H9 (cell line): ENCODE measurements around the gene DNAAF1. TPM values are rescaled to one million over a fixed set of nuclear protein-coding genes. Genes with fewer than 3 reads are reported as not detected.

Experiments used
- DNase-seq: peaks from one replicate; pipeline ENCODE4 v3.0.0-alpha.2; 2017
- H2AFZ ChIP-seq: one replicate; pipeline ENCODE4 v1.6.1; 2013; ENCODE audit warnings: mild to moderate bottlenecking, low read length, control low read depth, moderate library complexity
- H2AK5ac ChIP-seq: 2 replicates; pipeline ENCODE4 v1.6.1; 2013; ENCODE audit warnings: low read length, control low read depth, mixed read lengths; ENCODE audit not compliant: insufficient read length
- H2BK120ac ChIP-seq: one replicate; pipeline ENCODE4 v1.6.1; 2013; ENCODE audit warnings: low read depth, mild to moderate bottlenecking, low read length, control low read depth, inconsistent platforms; ENCODE audit not compliant: poor library complexity, severe bottlenecking
- H2BK12ac ChIP-seq: 2 replicates; pipeline ENCODE4 v1.6.1; 2013; ENCODE audit warnings: low read length, control low read depth, mixed read lengths, low read depth; ENCODE audit not compliant: insufficient read length
- H2BK15ac ChIP-seq: 2 replicates; pipeline ENCODE4 v1.6.1; 2013; ENCODE audit warnings: low read depth, low read length, control low read depth
- H2BK20ac ChIP-seq: one replicate; pipeline ENCODE4 v1.6.1; 2013; ENCODE audit warnings: low read depth, mild to moderate bottlenecking, low read length, control low read depth, inconsistent platforms; ENCODE audit not compliant: poor library complexity, severe bottlenecking
- H2BK5ac ChIP-seq: 2 replicates; pipeline ENCODE4 v1.6.1; 2013; ENCODE audit warnings: low read length, control low read depth, mixed read lengths; ENCODE audit not compliant: insufficient read length
- H3K14ac ChIP-seq: 2 replicates; pipeline ENCODE4 v1.6.1; 2013; ENCODE audit warnings: low read length, control low read depth; ENCODE audit not compliant: insufficient read depth
- H3K18ac ChIP-seq: 2 replicates; pipeline ENCODE4 v1.6.1; 2013; ENCODE audit warnings: low read depth, mild to moderate bottlenecking, mixed read lengths, low read length, control low read depth; ENCODE audit not compliant: insufficient read length
- H3K23ac ChIP-seq: 2 replicates; pipeline ENCODE4 v1.6.1; 2013; ENCODE audit warnings: low read length, control low read depth, mixed read lengths, low read depth; ENCODE audit not compliant: insufficient read length
- H3K23me2 ChIP-seq: 2 replicates; pipeline ENCODE4 v1.6.1; 2013; ENCODE audit warnings: low read depth, mild to moderate bottlenecking, mixed read lengths, low read length, control low read depth; ENCODE audit not compliant: insufficient read length, poor library complexity, severe bottlenecking
- H3K27ac ChIP-seq: 2 replicates; pipeline ENCODE4 v1.5.1; 2013; ENCODE audit warnings: low read length, control low read depth, mixed read lengths, low read depth; ENCODE audit not compliant: insufficient read length
- H3K27me3 ChIP-seq: 2 replicates; pipeline ENCODE4 v1.6.1; 2013; ENCODE audit warnings: low read length, control low read depth, inconsistent platforms; ENCODE audit not compliant: insufficient read depth
- H3K4ac ChIP-seq: 2 replicates; pipeline ENCODE4 v1.6.1; 2013; ENCODE audit warnings: low read depth, mild to moderate bottlenecking, control low read depth, inconsistent platforms, low read length, moderate library complexity
- H3K4me1 ChIP-seq: 2 replicates; pipeline ENCODE4 v1.6.1; 2013; ENCODE audit warnings: low read length, control low read depth, inconsistent platforms; ENCODE audit not compliant: insufficient read depth
- H3K4me2 ChIP-seq: 2 replicates; pipeline ENCODE4 v1.6.1; 2013; ENCODE audit warnings: low read length, control low read depth, mixed read lengths; ENCODE audit not compliant: insufficient read length, insufficient read depth
- H3K56ac ChIP-seq: 2 replicates; pipeline ENCODE4 v1.6.1; 2013; ENCODE audit warnings: low read depth, mild to moderate bottlenecking, mixed read lengths, low read length, control low read depth; ENCODE audit not compliant: insufficient read length
- H3K79me1 ChIP-seq: 2 replicates; pipeline ENCODE4 v1.6.1; 2013; ENCODE audit warnings: low read depth, mild to moderate bottlenecking, moderate library complexity, low read length, control low read depth, inconsistent platforms; ENCODE audit not compliant: insufficient read depth, poor library complexity, severe bottlenecking
- H3K79me2 ChIP-seq: 2 replicates; pipeline ENCODE4 v1.6.1; 2013; ENCODE audit warnings: low read length, control low read depth, inconsistent platforms; ENCODE audit not compliant: insufficient read depth
- H3K9ac ChIP-seq: 2 replicates; pipeline ENCODE4 v1.6.1; 2013; ENCODE audit warnings: low read length, control low read depth, mixed read lengths; ENCODE audit not compliant: insufficient read length; ENCODE audit errors: extremely low read depth
- H3K9me3 ChIP-seq: one replicate; pipeline ENCODE4 v1.6.1; 2013; ENCODE audit warnings: low read depth, low read length, inconsistent platforms; ENCODE audit not compliant: control insufficient read depth
- H3T11ph ChIP-seq: one replicate; pipeline ENCODE4 v1.6.1; 2013; ENCODE audit warnings: mild to moderate bottlenecking, low read length, control low read depth, inconsistent platforms
- H4K20me1 ChIP-seq: one replicate; pipeline ENCODE4 v1.6.1; 2013; ENCODE audit not compliant: control insufficient read depth, insufficient read length, insufficient read depth
- H4K5ac ChIP-seq: 2 replicates; pipeline ENCODE4 v1.6.1; 2013; ENCODE audit warnings: low read depth, mild to moderate bottlenecking, mixed read lengths, low read length, control low read depth; ENCODE audit not compliant: insufficient read length
- H4K8ac ChIP-seq: replicated peaks from 2 replicates; pipeline ENCODE4 v1.6.1; 2013; ENCODE audit warnings: low read length, control low read depth, mixed read lengths, low read depth; ENCODE audit not compliant: insufficient read length
- H4K91ac ChIP-seq: 2 replicates; pipeline ENCODE4 v1.6.1; 2013; ENCODE audit warnings: low read depth, mild to moderate bottlenecking, moderate library complexity, mixed read lengths, low read length, control low read depth; ENCODE audit not compliant: insufficient read length
- H3K27ac Mint-ChIP-seq, 3 experiments: 2 replicates in 2 of 3; 3 replicates in 1 of 3; pipeline ENCODE4 v1.8.0; 2020 to 2021; ENCODE audit warnings: mixed read lengths in 3 of 3, mild to moderate bottlenecking in 1 of 3, moderate library complexity in 1 of 3
- H3K27me3 Mint-ChIP-seq: 2 replicates; pipeline ENCODE4 v1.8.0; 2021; ENCODE audit warnings: low read depth, mild to moderate bottlenecking, moderate library complexity, mixed read lengths
- H3K36me3 Mint-ChIP-seq, 3 experiments: 2 replicates in 2 of 3; 3 replicates in 1 of 3; pipeline ENCODE4 v1.8.0; 2020 to 2021; ENCODE audit warnings: low read depth in 3 of 3, mixed read lengths in 3 of 3; ENCODE audit not compliant: insufficient read depth in 1 of 3
- H3K4me1 Mint-ChIP-seq, 2 experiments: 2 replicates each; pipeline ENCODE4 v1.8.0; 2020; ENCODE audit warnings: mixed read lengths in 2 of 2
- H3K4me3 Mint-ChIP-seq, 2 experiments: 2 replicates in 1 of 2; 3 replicates in 1 of 2; pipeline ENCODE4 v1.8.0; 2020 to 2021; ENCODE audit warnings: mild to moderate bottlenecking in 2 of 2, mixed read lengths in 2 of 2, moderate library complexity in 1 of 2
- H3K9me3 Mint-ChIP-seq, 2 experiments: 2 replicates in 1 of 2; 3 replicates in 1 of 2; pipeline ENCODE4 v1.8.0; 2020; ENCODE audit warnings: mild to moderate bottlenecking in 2 of 2, mixed read lengths in 2 of 2, moderate library complexity in 1 of 2
- WGBS: extraction: QIAGEN DNeasy Blood & Tissue Kit; methylation state at CpG from one replicate; pipeline ENCODE4 v1.1.7; 2013; ENCODE audit warnings: missing lambda C conversion rate, low lambda C conversion rate, mixed read lengths; ENCODE audit not compliant: insufficient read length; ENCODE audit errors: extremely low coverage; 5-methylcytosine and 5-hydroxymethylcytosine counted together
- total RNA-seq: library from RNA; stranded (reverse); gene quantifications from 2 replicates; pipeline ENCODE4 v1.2.1, GENCODE V29; 2021
- TF ChIP-seq, protein P1 (sequence below): fragments of 200-600 bp; sonication (generic); conservative IDR thresholded peaks from 3 replicates; pipeline ENCODE4 v1.8.0; 2021; ENCODE audit warnings: antibody characterized with exemption, mild to moderate bottlenecking

Gene DNAAF1
- total RNA-seq, 1 experiment from 2014 or later, result not detected

DNA sequence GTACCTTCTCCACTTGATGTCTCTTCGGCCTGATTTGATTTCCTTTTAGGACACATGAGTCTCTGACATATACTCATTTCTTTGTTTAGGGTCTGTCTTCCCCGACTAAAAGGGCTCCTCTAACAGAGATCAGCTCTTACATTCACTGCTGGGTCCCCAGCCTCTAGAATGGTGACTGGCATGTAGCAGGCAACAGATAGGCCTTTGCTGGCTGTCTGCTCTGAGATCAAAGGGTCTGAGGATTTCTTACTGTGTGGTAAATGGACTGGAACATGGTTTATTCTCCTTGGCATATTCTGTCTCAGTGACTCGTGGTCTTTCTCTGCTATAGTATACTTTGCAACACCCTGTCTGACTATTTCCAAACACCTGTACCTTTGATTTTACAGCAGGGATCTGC is 16.7 kb downstream of the DNAAF1 start:
- no peak overlapping the region for H2BK20ac ChIP-seq
- H2AFZ ChIP-seq, result no peak overlapping the region
- H4K91ac ChIP-seq, result no peak overlapping the region
- H3K4me1 ChIP-seq, result no peaks in the 10 kb centered on the region
- no peak overlapping the region for H3K23ac ChIP-seq
- no peak overlapping the region for H4K5ac ChIP-seq
- DNase-seq, result no peak
- no peak overlapping the region for H3T11ph ChIP-seq
- H3K79me2 ChIP-seq, result no peaks in the 10 kb centered on the region
- no peak overlapping the region for H4K8ac ChIP-seq
- no peak overlapping the region for H3K18ac ChIP-seq
- H3K27me3 ChIP-seq, result no peaks in the 10 kb centered on the region
- no peak overlapping the region for H3K4me2 ChIP-seq
- H3K36me3 Mint-ChIP-seq, result no peaks in the 10 kb centered on the region
- no peak overlapping the region for H2AK5ac ChIP-seq
- no peak overlapping the region for H3K9ac ChIP-seq
- TF ChIP-seq, protein P1, sequence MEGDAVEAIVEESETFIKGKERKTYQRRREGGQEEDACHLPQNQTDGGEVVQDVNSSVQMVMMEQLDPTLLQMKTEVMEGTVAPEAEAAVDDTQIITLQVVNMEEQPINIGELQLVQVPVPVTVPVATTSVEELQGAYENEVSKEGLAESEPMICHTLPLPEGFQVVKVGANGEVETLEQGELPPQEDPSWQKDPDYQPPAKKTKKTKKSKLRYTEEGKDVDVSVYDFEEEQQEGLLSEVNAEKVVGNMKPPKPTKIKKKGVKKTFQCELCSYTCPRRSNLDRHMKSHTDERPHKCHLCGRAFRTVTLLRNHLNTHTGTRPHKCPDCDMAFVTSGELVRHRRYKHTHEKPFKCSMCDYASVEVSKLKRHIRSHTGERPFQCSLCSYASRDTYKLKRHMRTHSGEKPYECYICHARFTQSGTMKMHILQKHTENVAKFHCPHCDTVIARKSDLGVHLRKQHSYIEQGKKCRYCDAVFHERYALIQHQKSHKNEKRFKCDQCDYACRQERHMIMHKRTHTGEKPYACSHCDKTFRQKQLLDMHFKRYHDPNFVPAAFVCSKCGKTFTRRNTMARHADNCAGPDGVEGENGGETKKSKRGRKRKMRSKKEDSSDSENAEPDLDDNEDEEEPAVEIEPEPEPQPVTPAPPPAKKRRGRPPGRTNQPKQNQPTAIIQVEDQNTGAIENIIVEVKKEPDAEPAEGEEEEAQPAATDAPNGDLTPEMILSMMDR, result no peak
- H3K23me2 ChIP-seq, result no peaks in the 10 kb centered on the region
- H3K4me1 Mint-ChIP-seq, result peaks cover 0 to 7% of the 10 kb centered on the region in 2 experiments; a peak in 2 of 4 replicates
- no peak overlapping the region for H3K4ac ChIP-seq
- H4K20me1 ChIP-seq, result no peaks in the 10 kb centered on the region
- H3K56ac ChIP-seq, result no peak overlapping the region
- peaks cover 7% of the 10 kb centered on the region for H3K27me3 Mint-ChIP-seq
- no peak overlapping the region for H3K14ac ChIP-seq
- H3K79me1 ChIP-seq, result no peaks in the 10 kb centered on the region
- H3K27ac Mint-ChIP-seq, result no peak overlapping the region
- no peaks in the 10 kb centered on the region for H3K9me3 ChIP-seq
- no CpG with 5 or more reads among the region's 3 CpGs for WGBS
- no peak overlapping the region for H2BK12ac ChIP-seq
- H3K9me3 Mint-ChIP-seq, result no peaks in the 10 kb centered on the region
- no peak overlapping the region for H3K27ac ChIP-seq
- no peak overlapping the region for H3K4me3 Mint-ChIP-seq
- no peak overlapping the region for H2BK5ac ChIP-seq
- no peak overlapping the region for H2BK15ac ChIP-seq
- H2BK120ac ChIP-seq, result no peak overlapping the region
